Coronary artery (tissue), 2 donors: ENCODE results near the gene MYOT.

ENCODE experiments used
- DNase-seq: peaks from one replicate; pipeline ENCODE4 v3.0.0-alpha.2; 2017; ENCODE audit warnings: low spot score
- H3K27ac ChIP-seq, 2 donors: fragments of 200-600 bp; sonication (generic); one replicate each; pipeline ENCODE4 v1.5.1; 2016 to 2019
- H3K4me3 ChIP-seq: fragments of 200-600 bp; sonication (generic); 2 replicates; pipeline ENCODE4 v1.5.1; 2016; ENCODE audit warnings: mild to moderate bottlenecking, moderate library complexity
- CTCF ChIP-seq: fragments of 200-600 bp; sonication (generic); IDR thresholded peaks from one replicate; pipeline ENCODE4 v1.5.1; 2019; ENCODE audit warnings: antibody characterized with exemption

The MYOT gene

GRCh38 chr5:137828664-137829063, 39.0 kb upstream of the MYOT start:
- H3K4me3 ChIP-seq, result no peak overlapping the region
- peak overlapping the region in 1 of 2 donors; percentile 68 for H3K27ac ChIP-seq
- no peak for TF ChIP-seq CTCF
- DNase-seq, result no peak

GRCh38 chr5:137831105-137831504, 36.6 kb upstream of the MYOT start:
- H3K27ac ChIP-seq, result peak overlapping the region; percentile 9 to 51
- no peak for TF ChIP-seq CTCF
- H3K4me3 ChIP-seq, result no peak overlapping the region
- no peak for DNase-seq

- peak overlapping the region; percentile 9 to 25 for H3K27ac ChIP-seq
- no peak for DNase-seq
- no peak for TF ChIP-seq CTCF
- no peak overlapping the region for H3K4me3 ChIP-seq
Observed at GRCh38 chr5:137831526-137831925, 36.1 kb upstream of the MYOT start.

GRCh38 chr5:137832416-137832815, 35.2 kb upstream of the MYOT start:
- TF ChIP-seq CTCF, result no peak
- peak overlapping the region in 1 of 2 donors; percentile 25 for H3K27ac ChIP-seq
- DNase-seq, result no peak
- H3K4me3 ChIP-seq, result no peak overlapping the region

GRCh38 chr5:137833463-137833862, 34.2 kb upstream of the MYOT start:
- Histone ChIP-seq H3K27ac (no peak overlapping the region), H3K4me3 (no peak overlapping the region)
- DNase-seq, result no peak
- TF ChIP-seq CTCF, result no peak

- TF ChIP-seq CTCF, result no peak
- Histone ChIP-seq H3K4me3 (no peak overlapping the region), H3K27ac (peak overlapping the region in 1 of 2 donors; percentile 12)
- no peak for DNase-seq
Observed at GRCh38 chr5:137834498-137835049, 33.1 kb upstream of the MYOT start.

GRCh38 chr5:137836298-137836697, 31.4 kb upstream of the MYOT start:
- peak overlapping the region; percentile 53 to 76 for H3K27ac ChIP-seq
- no peak for DNase-seq
- no peak for TF ChIP-seq CTCF
- no peak overlapping the region for H3K4me3 ChIP-seq
